H1 (cell line): ENCODE data around the gene LANCL1. TPM values are rescaled to one million over a fixed set of nuclear protein-coding genes. Genes with fewer than 3 reads are reported as not detected.

Experiments used
- JUND ChIP-seq: IDR thresholded peaks from 2 replicates; pipeline ENCODE4 v1.6.1; 2011; ENCODE audit warnings: mild to moderate bottlenecking, improper control_type of control experiment, low read length
- POLR2AphosphoS5 ChIP-seq: IDR thresholded peaks from 2 replicates; pipeline ENCODE4 v1.6.1; 2011; ENCODE audit warnings: low read depth, low read length
- RXRA ChIP-seq: IDR thresholded peaks from 2 replicates; pipeline ENCODE4 v1.6.1; 2011; ENCODE audit warnings: low read depth, mild to moderate bottlenecking, low read length, moderate library complexity; ENCODE audit not compliant: insufficient read depth
- SP2 ChIP-seq: IDR thresholded peaks from 2 replicates; pipeline ENCODE4 v1.6.1; 2012; ENCODE audit warnings: mild to moderate bottlenecking, low read length, inconsistent platforms
- polyA plus RNA-seq, 7 experiments: library from polyadenylated mRNA; depleted of rRNA in 3 of 7; stranded (reverse) in 5 of 7; unstranded in 2 of 7; fragments of >200 nt in 5 of 7; fragments of 200-250 nt in 2 of 7; gene quantifications; 1 replicate in 5 of 7; 2 replicates in 1 of 7; 4 replicates in 1 of 7; pipeline versions ENCODE4 v1.2.1 to v1.2.3, GENCODE V29; 2011 to 2013; ENCODE audit warnings: missing spikeins in 2 of 7, mixed read lengths in 2 of 7
- total RNA-seq: library from RNA; stranded (reverse); fragmentation: NEBNext Ultra II Directional; extraction: Animal tissue kit (Norgen Biotek cat#: 25700); gene quantifications from 2 replicates; pipeline ENCODE4 v1.2.1, GENCODE V29; 2021

The LANCL1 gene
- total and polyA plus RNA-seq, 2 of the 8 experiments (the other 6 are each of a cell fraction or from before 2014, with no cell fraction given), result 26.2 to 48.7 TPM

GRCh38 chr2:210476194-210477128, at the start of gene LANCL1 (continued):
- no peak for TF ChIP-seq SP2
- peak; percentile 86 for TF ChIP-seq POLR2AphosphoS5
- no peak for TF ChIP-seq JUND
- no peak for TF ChIP-seq RXRA
